Gastroesophageal sphincter (tissue), 4 donors: ENCODE measurements around the gene LDLRAD1. TPM values are rescaled to one million over a fixed set of nuclear protein-coding genes. Genes with fewer than 3 reads are reported as not detected.

Experiments used
- ATAC-seq: fragments of 150-250 bp; one replicate; pipeline ENCODE4 v1.9.1; 2016; ENCODE audit warnings: mild to moderate bottlenecking, moderate library complexity
- H3K27ac ChIP-seq, 4 donors: fragments of 200-600 bp; sonication (generic) in 3 of 4; 1 replicate in 3 of 4; 2 replicates in 1 of 4; pipeline ENCODE4 v1.5.1; 2016 to 2019
- H3K27me3 ChIP-seq: fragments of 200-600 bp; sonication (generic); one replicate; pipeline ENCODE4 v1.5.1; 2019
- H3K36me3 ChIP-seq, 2 donors: fragments of 200-600 bp; sonication (generic); one replicate each; pipeline ENCODE4 v1.5.1; 2019; ENCODE audit warnings: control low read depth in 1 of 2
- H3K4me1 ChIP-seq, 3 donors: fragments of 200-600 bp; sonication (generic); 1 replicate in 2 of 3; 2 replicates in 1 of 3; pipeline ENCODE4 v1.5.1; 2016 to 2019; ENCODE audit warnings: control low read depth in 2 of 3
- H3K4me3 ChIP-seq, 2 donors: fragments of 200-600 bp; sonication (generic); one replicate each; pipeline ENCODE4 v1.5.1; 2019; ENCODE audit warnings: mild to moderate bottlenecking in 1 of 2, moderate library complexity in 1 of 2
- H3K9me3 ChIP-seq, 3 donors: fragments of 200-600 bp; sonication (generic); one replicate each; pipeline ENCODE4 v1.5.1; 2017 to 2019; ENCODE audit warnings: control low read depth in 2 of 3
- CTCF ChIP-seq, 4 experiments: fragments of 200-600 bp in 2 of 4; fragments of 450-650 bp in 2 of 4; sonication (generic) in 1 of 4; IDR thresholded peaks; one replicate each; pipeline ENCODE4 v1.5.1; 2017 to 2019; ENCODE audit warnings: antibody characterized with exemption in 4 of 4, mild to moderate bottlenecking in 2 of 4, moderate library complexity in 2 of 4
- EP300 ChIP-seq: sonication (generic); formaldehyde crosslinking; IDR thresholded peaks from one replicate; pipeline ENCODE4 v1.6.1; 2017; ENCODE audit warnings: antibody characterized with exemption, mild to moderate bottlenecking
- POLR2A ChIP-seq, 2 donors: fragments of 450-650 bp; IDR thresholded peaks; one replicate each; pipeline ENCODE4 v1.6.1; 2017; ENCODE audit warnings: antibody characterized with exemption in 2 of 2, mild to moderate bottlenecking in 2 of 2, moderate library complexity in 1 of 2
- POLR2AphosphoS5 ChIP-seq: sonication (generic); formaldehyde crosslinking; IDR thresholded peaks from one replicate; pipeline ENCODE4 v1.6.1; 2017; ENCODE audit warnings: antibody characterized with exemption
- WGBS, 2 donors: methylation state at CpG; one replicate each; pipeline ENCODE4 v1.1.5; 2018; ENCODE audit warnings: low coverage in 1 of 2; 5-methylcytosine and 5-hydroxymethylcytosine counted together
- total RNA-seq, 4 donors: library from RNA; depleted of rRNA; stranded (reverse); fragments of >200 nt; gene quantifications; one replicate each; pipeline ENCODE4 v1.1.0, GENCODE V29; 2016

The LDLRAD1 gene
- total RNA-seq, 4 donors from 2014 or later: not detected

- Histone ChIP-seq H3K27me3 (no peaks in the 10 kb centered on the region), H3K4me3 (no peak overlapping the region), H3K27ac (no peak overlapping the region), H3K4me1 (peaks cover 0 to 4% (median 0%) of the 10 kb centered on the region in 3 donors), H3K36me3 (peaks cover 13 to 98% of the 10 kb centered on the region in 2 donors), H3K9me3 (no peaks in the 10 kb centered on the region)
- WGBS, 2 donors: 45 to 52% methylated on average over 5 of the region's 5 CpGs
- TF ChIP-seq POLR2AphosphoS5 (no peak), POLR2A (IDR thresholded peaks at IDR 0.05) (no peak), EP300 (no peak), CTCF (IDR thresholded peaks at IDR 0.05) (no peak)
- ATAC-seq: no peak
Measured at GRCh38 chr1:53964109-53964508, 53.9 kb downstream of the LDLRAD1 start.

- WGBS, 2 donors: 71 to 83% methylated on average over 1 to 4 of the region's 4 CpGs
- Histone ChIP-seq H3K4me1 (peaks cover 0 to 4% (median 0%) of the 10 kb centered on the region in 3 donors), H3K36me3 (peaks cover 13 to 98% of the 10 kb centered on the region in 2 donors), H3K27ac (no peak overlapping the region), H3K27me3 (no peaks in the 10 kb centered on the region), H3K4me3 (no peak overlapping the region), H3K9me3 (no peaks in the 10 kb centered on the region)
- no peak for ATAC-seq
- TF ChIP-seq EP300 (no peak), POLR2AphosphoS5 (no peak), POLR2A (IDR thresholded peaks at IDR 0.05) (no peak), CTCF (IDR thresholded peaks at IDR 0.05) (no peak)
Measured at GRCh38 chr1:53963460-53963859, 54.5 kb downstream of the LDLRAD1 start.

- peaks cover 13 to 93% of the 10 kb centered on the region in 2 donors for H3K36me3 ChIP-seq
- H3K27ac ChIP-seq: no peak overlapping the region
- no peaks in the 10 kb centered on the region for H3K9me3 ChIP-seq
- H3K4me1 ChIP-seq: peaks cover 0 to 8% (median 1%) of the 10 kb centered on the region in 3 donors
- no peak overlapping the region for H3K4me3 ChIP-seq
- ATAC-seq: no peak
- no peaks in the 10 kb centered on the region for H3K27me3 ChIP-seq
- TF ChIP-seq EP300 (no peak), POLR2AphosphoS5 (no peak), POLR2A (IDR thresholded peaks at IDR 0.05) (no peak), CTCF (IDR thresholded peaks at IDR 0.05) (no peak)
- 83 to 90% methylated on average over 4 of the region's 4 CpGs for WGBS, 2 donors
Measured at GRCh38 chr1:53962395-53962794, 55.6 kb downstream of the LDLRAD1 start.

GRCh38 chr1:53959664-53960250, 58.2 kb downstream of the LDLRAD1 start:
- H3K4me1 ChIP-seq: peaks cover 0 to 25% (median 8%) of the 10 kb centered on the region in 3 donors
- peaks cover 8 to 67% of the 10 kb centered on the region in 2 donors for H3K36me3 ChIP-seq
- TF ChIP-seq EP300 (no peak), POLR2A (IDR thresholded peaks at IDR 0.05) (no peak), CTCF (IDR thresholded peaks at IDR 0.05) (peak; percentile 36 to 55 (median 51))
- H3K27me3 ChIP-seq: no peaks in the 10 kb centered on the region
- H3K9me3 ChIP-seq: no peaks in the 10 kb centered on the region
- H3K4me3 ChIP-seq: no peak overlapping the region
- no peak overlapping the region for H3K27ac ChIP-seq
- no peak for ATAC-seq

Other genes starting within 250 kb of the LDLRAD1 start
- 10 to 100 TPM in 1 of 4 donors, 1 to 10 TPM in 3; 6.7 to 10.3 (median 7.1) TPM for gene NDC1, start 179.9 kb downstream of the LDLRAD1 start, total RNA-seq
- 10 to 100 TPM; 14.1 to 27.1 (median 17.6) TPM for gene YIPF1, start 128.4 kb downstream of the LDLRAD1 start, total RNA-seq
- gene DIO1, start 124.0 kb downstream of the LDLRAD1 start, total RNA-seq: not detected
- gene IFT25, start 72.5 kb downstream of the LDLRAD1 start, total RNA-seq: 10 to 100 TPM; 17.7 to 27.1 (median 21.3) TPM
- 10 to 100 TPM; 19.6 to 31.4 (median 23.9) TPM for gene LRRC42, start 71.8 kb downstream of the LDLRAD1 start, total RNA-seq
- 100 to 1,000 TPM; 238 to 466 (median 352) TPM for gene TMEM59, start 35.0 kb upstream of the LDLRAD1 start, total RNA-seq
- gene TCEANC2, start 35.4 kb upstream of the LDLRAD1 start, total RNA-seq: 10 to 100 TPM in 1 of 4 donors, 1 to 10 TPM in 3; 3.6 to 10.2 (median 9.1) TPM
- gene CDCP2, start 134.8 kb upstream of the LDLRAD1 start, total RNA-seq: under 1 TPM in 2 of 4 donors, not detected in 2; 0.13 to 0.23 TPM
- gene CYB5RL, start 181.8 kb upstream of the LDLRAD1 start, total RNA-seq: 1 to 10 TPM; 2.2 to 4.1 (median 3.0) TPM
- 10 to 100 TPM; 37.3 to 64.5 (median 52.0) TPM for gene MRPL37, start 182.0 kb upstream of the LDLRAD1 start, total RNA-seq